Measurements from ENCODE around the gene AUTS2. TPM values are rescaled to one million over a fixed set of nuclear protein-coding genes. Genes with fewer than 3 reads are reported as not detected.
A peak's percentile ranks its signal among the peaks of the same experiment; 100 is the strongest.

AUTS2 gene
- total and polyA plus RNA-seq, 2 donors (not counting 1 experiment from before 2014, with no cell fraction given): 0.60 to 9.1 TPM

GRCh38 chr7:70500261-70500660 lies 902.0 kb downstream of the AUTS2 start:
- Histone ChIP-seq H3K4me1 (ENCODE audit: control insufficient read depth, extremely low read depth, insufficient read depth, low read length) (no peaks in the 10 kb centered on the region), H2AFZ (ENCODE audit: low read length) (no peak overlapping the region), H3K27me3 (ENCODE audit: control insufficient read depth, insufficient read depth, low read length) (no peaks in the 10 kb centered on the region), H3K36me3 (ENCODE audit: control insufficient read depth, insufficient read depth, low read length) (no peaks in the 10 kb centered on the region), H3K4me3 (replicated peaks in 1 of 4; ENCODE audit: control extremely low read depth in 1 of 4, insufficient read depth in 1 of 4, low read depth in 3 of 4, low read length in 4 of 4) (no peak overlapping the region), H4K20me1 (ENCODE audit: control insufficient read depth, extremely low read depth, insufficient read depth, low read length) (no peaks in the 10 kb centered on the region), H3K27ac (ENCODE audit: insufficient read depth, low read length) (no peak overlapping the region), H3K9ac (ENCODE audit: insufficient read depth, low read length) (no peak overlapping the region), H3K9me3 (ENCODE audit: control insufficient read depth, insufficient read depth, low read depth, low read length) (no peaks in the 10 kb centered on the region), H3K79me2 (ENCODE audit: control insufficient read depth, insufficient read depth, low read length) (no peaks in the 10 kb centered on the region), H3K4me2 (ENCODE audit: extremely low read depth, insufficient read depth, low read length) (no peak overlapping the region)
- DNase-seq (ENCODE audit: low read depth in 2 of 2): peak in 1 of 2 donors; percentile 38
- TF ChIP-seq, protein P1, sequence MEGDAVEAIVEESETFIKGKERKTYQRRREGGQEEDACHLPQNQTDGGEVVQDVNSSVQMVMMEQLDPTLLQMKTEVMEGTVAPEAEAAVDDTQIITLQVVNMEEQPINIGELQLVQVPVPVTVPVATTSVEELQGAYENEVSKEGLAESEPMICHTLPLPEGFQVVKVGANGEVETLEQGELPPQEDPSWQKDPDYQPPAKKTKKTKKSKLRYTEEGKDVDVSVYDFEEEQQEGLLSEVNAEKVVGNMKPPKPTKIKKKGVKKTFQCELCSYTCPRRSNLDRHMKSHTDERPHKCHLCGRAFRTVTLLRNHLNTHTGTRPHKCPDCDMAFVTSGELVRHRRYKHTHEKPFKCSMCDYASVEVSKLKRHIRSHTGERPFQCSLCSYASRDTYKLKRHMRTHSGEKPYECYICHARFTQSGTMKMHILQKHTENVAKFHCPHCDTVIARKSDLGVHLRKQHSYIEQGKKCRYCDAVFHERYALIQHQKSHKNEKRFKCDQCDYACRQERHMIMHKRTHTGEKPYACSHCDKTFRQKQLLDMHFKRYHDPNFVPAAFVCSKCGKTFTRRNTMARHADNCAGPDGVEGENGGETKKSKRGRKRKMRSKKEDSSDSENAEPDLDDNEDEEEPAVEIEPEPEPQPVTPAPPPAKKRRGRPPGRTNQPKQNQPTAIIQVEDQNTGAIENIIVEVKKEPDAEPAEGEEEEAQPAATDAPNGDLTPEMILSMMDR (conservative IDR thresholded peaks at IDR 0.05 in 1 of 2, IDR thresholded peaks at IDR 0.05 in 1 of 2; ENCODE audit: low read depth in 1 of 2, low read length in 2 of 2): no peak

DNA sequence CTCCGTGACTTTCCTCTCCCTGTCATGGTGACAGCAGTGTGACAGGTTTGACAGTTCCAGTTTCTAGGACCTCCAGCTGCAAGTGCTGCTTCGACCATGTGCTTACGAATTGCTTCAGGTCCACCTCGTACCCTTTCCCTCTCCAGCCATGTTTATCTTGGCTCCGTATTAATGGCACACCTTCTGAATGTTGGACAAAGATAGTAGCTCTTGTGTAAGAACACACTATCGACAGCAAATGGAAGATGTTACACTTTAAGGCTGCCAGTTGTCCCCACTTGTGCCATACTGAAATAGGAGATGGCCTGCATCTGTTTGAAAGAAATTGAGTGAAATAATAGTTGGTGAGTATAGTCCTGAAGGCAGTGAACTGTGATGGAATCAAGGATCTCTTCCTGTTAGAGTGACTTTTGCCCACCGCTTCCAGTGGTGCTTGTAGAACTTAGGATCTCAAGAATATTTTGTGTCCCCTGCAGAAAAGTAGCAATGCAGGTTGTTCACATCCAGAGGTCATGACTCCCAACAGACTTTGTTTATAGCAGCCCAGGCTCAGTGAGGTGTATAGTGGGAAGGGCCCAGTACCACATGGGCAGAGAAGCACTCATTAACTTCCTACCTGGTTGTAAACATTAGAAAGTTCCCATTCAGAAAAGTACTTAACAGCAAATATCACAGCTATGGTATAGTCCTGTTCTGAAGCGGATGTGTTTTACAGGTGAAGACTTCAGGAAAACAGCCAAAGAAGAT lies 904.0 kb downstream of the AUTS2 start:
- no peak overlapping the region for H3K9ac ChIP-seq (ENCODE audit: insufficient read depth, low read length)
- H3K4me3 ChIP-seq (replicated peaks in 1 of 4; ENCODE audit: control extremely low read depth in 1 of 4, insufficient read depth in 1 of 4, low read depth in 3 of 4, low read length in 4 of 4): no peak overlapping the region
- no peak overlapping the region for H2AFZ ChIP-seq (ENCODE audit: low read length)
- no peak overlapping the region for H3K4me2 ChIP-seq (ENCODE audit: extremely low read depth, insufficient read depth, low read length)
- no peak for DNase-seq (ENCODE audit: low read depth in 2 of 2)
- H4K20me1 ChIP-seq (ENCODE audit: control insufficient read depth, extremely low read depth, insufficient read depth, low read length): no peaks in the 10 kb centered on the region
- no peaks in the 10 kb centered on the region for H3K36me3 ChIP-seq (ENCODE audit: control insufficient read depth, insufficient read depth, low read length)
- no peaks in the 10 kb centered on the region for H3K79me2 ChIP-seq (ENCODE audit: control insufficient read depth, insufficient read depth, low read length)
- TF ChIP-seq, protein P1 (conservative IDR thresholded peaks at IDR 0.05 in 1 of 2, IDR thresholded peaks at IDR 0.05 in 1 of 2; ENCODE audit: low read depth in 1 of 2, low read length in 2 of 2): no peak
- no peak for TF ChIP-seq EZH2 (IDR thresholded peaks at IDR 0.05; ENCODE audit: low read length, missing control alignments)
- H3K4me1 ChIP-seq (ENCODE audit: control insufficient read depth, extremely low read depth, insufficient read depth, low read length): no peaks in the 10 kb centered on the region
- no peaks in the 10 kb centered on the region for H3K27me3 ChIP-seq (ENCODE audit: control insufficient read depth, insufficient read depth, low read length)
- H3K27ac ChIP-seq (ENCODE audit: insufficient read depth, low read length): no peak overlapping the region
- no peaks in the 10 kb centered on the region for H3K9me3 ChIP-seq (ENCODE audit: control insufficient read depth, insufficient read depth, low read depth, low read length)

DNA sequence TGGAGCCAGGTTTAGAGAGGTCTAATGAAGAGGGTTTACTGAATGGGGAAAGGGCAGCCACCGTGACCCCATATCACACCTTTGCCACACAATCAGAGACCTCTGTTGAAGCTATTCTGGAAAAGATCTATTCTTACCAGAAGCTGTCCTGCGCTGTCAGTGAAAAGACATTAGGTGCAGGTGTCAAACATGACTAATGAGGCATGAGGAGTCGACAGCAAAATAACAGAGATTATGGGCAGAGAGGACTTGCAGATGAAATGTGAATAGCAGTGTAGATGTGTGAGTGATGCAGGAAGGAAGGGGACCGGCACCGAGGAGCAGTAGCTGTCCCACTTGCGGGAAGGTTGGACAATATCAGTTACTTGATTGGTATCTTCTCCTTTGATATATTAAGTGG lies 906.0 kb downstream of the AUTS2 start:
- H3K9ac ChIP-seq (ENCODE audit: insufficient read depth, low read length): no peak overlapping the region
- H3K27ac ChIP-seq (ENCODE audit: insufficient read depth, low read length): no peak overlapping the region
- DNase-seq (ENCODE audit: low read depth in 2 of 2): no peak
- H3K9me3 ChIP-seq (ENCODE audit: control insufficient read depth, insufficient read depth, low read depth, low read length): no peaks in the 10 kb centered on the region
- H3K4me3 ChIP-seq (replicated peaks in 1 of 4; ENCODE audit: control extremely low read depth in 1 of 4, insufficient read depth in 1 of 4, low read depth in 3 of 4, low read length in 4 of 4): no peak overlapping the region
- H2AFZ ChIP-seq (ENCODE audit: low read length): no peak overlapping the region
- TF ChIP-seq, protein P1 (conservative IDR thresholded peaks at IDR 0.05 in 1 of 2, IDR thresholded peaks at IDR 0.05 in 1 of 2; ENCODE audit: low read depth in 1 of 2, low read length in 2 of 2): no peak
- no peak for TF ChIP-seq EZH2 (IDR thresholded peaks at IDR 0.05; ENCODE audit: low read length, missing control alignments)
- H3K27me3 ChIP-seq (ENCODE audit: control insufficient read depth, insufficient read depth, low read length): no peaks in the 10 kb centered on the region
- no peak overlapping the region for H3K4me2 ChIP-seq (ENCODE audit: extremely low read depth, insufficient read depth, low read length)
- no peaks in the 10 kb centered on the region for H3K79me2 ChIP-seq (ENCODE audit: control insufficient read depth, insufficient read depth, low read length)
- H3K36me3 ChIP-seq (ENCODE audit: control insufficient read depth, insufficient read depth, low read length): no peaks in the 10 kb centered on the region
- no peaks in the 10 kb centered on the region for H3K4me1 ChIP-seq (ENCODE audit: control insufficient read depth, extremely low read depth, insufficient read depth, low read length)
- no peaks in the 10 kb centered on the region for H4K20me1 ChIP-seq (ENCODE audit: control insufficient read depth, extremely low read depth, insufficient read depth, low read length)
